Kidney (tissue), 14 donors: ENCODE results near the gene DNLZ. TPM values are rescaled to one million over a fixed set of nuclear protein-coding genes. Genes with fewer than 3 reads are reported as not detected.
"Not testable (repeated sequence)": the region's sequence is repeated elsewhere in the genome, so short reads cannot be mapped to it uniquely, and the experiment has no call there.

Experiments
- DNase-seq, 5 donors: peaks; one replicate each; pipeline ENCODE4 v3.0.0-alpha.2; 2013 to 2020
- FAIRE-seq: peaks from 2 replicates; lab custom pipeline; 2012; peaks lifted over from hg19 to GRCh38; lab: Jason Lieb, UNC
- H3K27ac ChIP-seq, 2 donors: one replicate each; pipeline ENCODE4 v1.7.0; 2013; ENCODE audit warnings: low read depth in 2 of 2, low read length in 2 of 2, inconsistent platforms in 1 of 2
- H3K27me3 ChIP-seq: one replicate; pipeline ENCODE4 v1.7.1; 2013; ENCODE audit warnings: low read length, inconsistent platforms; ENCODE audit not compliant: control insufficient read depth, insufficient read depth
- H3K36me3 ChIP-seq, 3 donors: one replicate each; pipeline versions ENCODE4 v1.7.0 to v1.7.1; 2013; ENCODE audit warnings: low read length in 3 of 3, control low read depth in 1 of 3, inconsistent platforms in 1 of 3; ENCODE audit not compliant: insufficient read depth in 3 of 3, control insufficient read depth in 2 of 3
- H3K4me1 ChIP-seq, 3 donors: one replicate each; pipeline versions ENCODE4 v1.7.0 to v1.7.1; 2013; ENCODE audit warnings: low read length in 3 of 3, inconsistent platforms in 1 of 3, low read depth in 1 of 3; ENCODE audit not compliant: control insufficient read depth in 2 of 3, insufficient read depth in 2 of 3
- H3K4me3 ChIP-seq, 3 donors: one replicate each; pipeline versions ENCODE4 v1.7.0 to v1.8.1; 2013; ENCODE audit warnings: low read length in 3 of 3, control low read depth in 1 of 3, inconsistent platforms in 1 of 3
- H3K9ac ChIP-seq, 3 donors: one replicate each; pipeline versions ENCODE4 v1.7.0 to v1.7.1; 2013; ENCODE audit warnings: low read length in 3 of 3, control low read depth in 1 of 3, inconsistent platforms in 1 of 3
- H3K9me3 ChIP-seq, 3 donors: one replicate each; pipeline versions ENCODE4 v1.7.0 to v1.7.1; 2013; ENCODE audit warnings: low read length in 3 of 3, control low read depth in 1 of 3, inconsistent platforms in 1 of 3; ENCODE audit not compliant: control insufficient read depth in 2 of 3, insufficient read depth in 1 of 3
- CTCF ChIP-seq: IDR thresholded peaks from 3 replicates; pipeline ENCODE4 v1.5.1; 2012; ENCODE audit warnings: mild to moderate bottlenecking, moderate library complexity, borderline replicate concordance; ENCODE audit not compliant: insufficient read depth; ENCODE audit errors: extremely low read depth
- intact Hi-C: fragments of 100-400 bp; cut with DNase I; formaldehyde crosslinking; loops from one replicate; pipeline ENCODE4 v1.11.1; 2022
- polyA plus RNA-seq: library from polyadenylated mRNA; stranded (reverse); fragments of 350-450 nt; fragmentation: Illumina TruSeq; extraction: RNeasy Lipid Tissue Mini Kit (QIAGEN cat#74804); gene quantifications from one replicate; pipeline ENCODE4 v1.2.3, GENCODE V29; 2014; ENCODE audit warnings: low read depth, low replicate concordance; ENCODE audit not compliant: insufficient read depth
- total RNA-seq: library from RNA; stranded (reverse); fragmentation: NEBNext Ultra II Directional; extraction: Animal tissue kit (Norgen Biotek cat#: 25700); gene quantifications from one replicate; pipeline ENCODE4 v1.2.1, GENCODE V29; 2021
- donor health status: control.
- donor health status: control.
- donor health status: control.
- donor health status: control.
- donor health status: control.
- donor health status: DM: yes; HTN: yes; CAD: no.
- donor health status: Normal renal cell carcinoma (clear cell type).

The DNLZ gene
- total and polyA plus RNA-seq, 2 donors from 2014 or later = 22.1 to 30.4 TPM

- Histone ChIP-seq H3K36me3 (no peaks in the 10 kb centered on the region), H3K9me3 (no peaks in the 10 kb centered on the region), H3K27ac (no peak overlapping the region), H3K27me3 (no peaks in the 10 kb centered on the region), H3K4me3 (no peak overlapping the region), H3K4me1 (peaks cover 0 to 8% (median 0%) of the 10 kb centered on the region in 3 donors), H3K9ac (no peak overlapping the region)
- DNase-seq (peak in 4 of 5 donors; percentile 80 to 85 (median 83)), FAIRE-seq (no peak)
- intact Hi-C loops = no loop called here
- no peak for TF ChIP-seq CTCF
Measured at GRCh38 chr9:136352682-136353081, 10.9 kb downstream of the DNLZ start.

DNA sequence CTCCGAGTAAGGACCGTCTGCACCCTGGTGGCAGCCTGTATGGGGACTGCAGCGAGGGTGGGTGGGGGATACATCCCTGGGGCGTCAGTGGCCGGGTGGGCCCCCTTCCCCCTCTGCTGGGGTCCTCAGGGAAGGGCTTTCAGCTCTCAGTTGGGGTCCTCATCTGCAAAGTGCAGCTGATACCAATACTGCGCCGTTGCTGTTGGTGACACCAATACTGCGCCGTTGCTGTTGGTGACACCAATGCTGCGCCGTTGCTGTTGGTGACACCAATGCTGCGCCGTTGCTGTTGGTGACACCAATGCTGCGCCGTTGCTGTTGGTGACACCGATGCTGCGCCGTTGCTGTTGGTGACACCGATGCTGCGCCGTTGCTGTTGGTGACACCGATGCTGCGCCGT lies 11.7 kb downstream of the DNLZ start:
- H3K9ac ChIP-seq, intact Hi-C loops, H3K27me3 ChIP-seq, DNase-seq, H3K27ac ChIP-seq, H3K4me1 ChIP-seq, FAIRE-seq, H3K4me3 ChIP-seq, H3K36me3 ChIP-seq, H3K9me3 ChIP-seq: not testable (repeated sequence)

- no peaks in the 10 kb centered on the region for H3K36me3 ChIP-seq
- H3K9ac ChIP-seq = no peak overlapping the region
- no peak for DNase-seq
- no peak for FAIRE-seq
- no peaks in the 10 kb centered on the region for H3K9me3 ChIP-seq
- intact Hi-C loops = no loop called here
- H3K4me3 ChIP-seq = no peak overlapping the region
- no peaks in the 10 kb centered on the region for H3K27me3 ChIP-seq
- H3K4me1 ChIP-seq = peaks cover 0 to 8% (median 0%) of the 10 kb centered on the region in 3 donors
- H3K27ac ChIP-seq = no peak overlapping the region
- no peak for TF ChIP-seq CTCF
Measured at GRCh38 chr9:136351252-136351800, 12.2 kb downstream of the DNLZ start.

- Histone ChIP-seq H3K27ac (no peak overlapping the region), H3K4me3 (no peak overlapping the region), H3K27me3 (no peaks in the 10 kb centered on the region), H3K4me1 (peaks cover 0 to 7% (median 0%) of the 10 kb centered on the region in 3 donors), H3K36me3 (no peaks in the 10 kb centered on the region), H3K9me3 (no peaks in the 10 kb centered on the region), H3K9ac (no peak overlapping the region)
- intact Hi-C loops = no loop called here
- no peak for DNase-seq
- no peak for FAIRE-seq
- no peak for TF ChIP-seq CTCF
Measured at GRCh38 chr9:136349546-136349945, 14.0 kb downstream of the DNLZ start.
